Calu3 (cell line): ENCODE data around the gene PGLYRP1. TPM values are rescaled to one million over a fixed set of nuclear protein-coding genes. Genes with fewer than 3 reads are reported as not detected.

Experiments used
- BruUV-seq: library from RNA; stranded (reverse); fragments of 400-500 nt; replicated peaks from 2 replicates; lab custom pipeline; 2021; lab: Mats Ljungman, UMichigan
- CTCF ChIA-PET: fragments of 300-600 bp; sonication (Branson Sonifier 250); formaldehyde crosslinking; loops from one replicate; lab custom pipeline; 2022; ENCODE audit warnings: antibody characterized with exemption; lab: Charles Lee
- DNase-seq: peaks from one replicate; pipeline ENCODE4 v3.0.0; 2022
- H3K27ac Mint-ChIP-seq: one replicate; pipeline ENCODE4 v1.8.0; 2022; ENCODE audit warnings: mixed read lengths; ENCODE audit not compliant: unreplicated experiment
- H3K27me3 Mint-ChIP-seq: one replicate; pipeline ENCODE4 v1.8.0; 2022; ENCODE audit warnings: mixed read lengths; ENCODE audit not compliant: unreplicated experiment
- H3K36me3 Mint-ChIP-seq: one replicate; pipeline ENCODE4 v1.8.0; 2022; ENCODE audit warnings: mild to moderate bottlenecking, moderate library complexity, mixed read lengths; ENCODE audit not compliant: insufficient read depth, unreplicated experiment
- H3K4me1 Mint-ChIP-seq: one replicate; pipeline ENCODE4 v1.8.0; 2022; ENCODE audit warnings: mild to moderate bottlenecking, low read depth, mixed read lengths; ENCODE audit not compliant: unreplicated experiment
- H3K4me3 Mint-ChIP-seq: one replicate; pipeline ENCODE4 v1.8.0; 2022; ENCODE audit warnings: mild to moderate bottlenecking, low read depth, moderate library complexity, mixed read lengths; ENCODE audit not compliant: unreplicated experiment
- H3K9me3 Mint-ChIP-seq: one replicate; pipeline ENCODE4 v1.8.0; 2022; ENCODE audit warnings: low read depth, mixed read lengths; ENCODE audit not compliant: unreplicated experiment
- CTCF ChIP-seq: fragments of 200-600 bp; IDR thresholded peaks from one replicate; pipeline ENCODE4 v1.8.0; 2022; ENCODE audit warnings: antibody characterized with exemption; ENCODE audit not compliant: unreplicated experiment
- intact Hi-C: fragments of 100-400 bp; cut with micrococcal nuclease; formaldehyde crosslinking; loops from one replicate; pipeline ENCODE4 v1.10.0; 2022; ENCODE audit not compliant: unreplicated experiment
- total RNA-seq: library from RNA; stranded (reverse); gene quantifications from 2 replicates; pipeline ENCODE4 v1.2.3, GENCODE V29; 2022

Gene PGLYRP1
- total RNA-seq, 1 experiment from 2014 or later, result not detected

DNA sequence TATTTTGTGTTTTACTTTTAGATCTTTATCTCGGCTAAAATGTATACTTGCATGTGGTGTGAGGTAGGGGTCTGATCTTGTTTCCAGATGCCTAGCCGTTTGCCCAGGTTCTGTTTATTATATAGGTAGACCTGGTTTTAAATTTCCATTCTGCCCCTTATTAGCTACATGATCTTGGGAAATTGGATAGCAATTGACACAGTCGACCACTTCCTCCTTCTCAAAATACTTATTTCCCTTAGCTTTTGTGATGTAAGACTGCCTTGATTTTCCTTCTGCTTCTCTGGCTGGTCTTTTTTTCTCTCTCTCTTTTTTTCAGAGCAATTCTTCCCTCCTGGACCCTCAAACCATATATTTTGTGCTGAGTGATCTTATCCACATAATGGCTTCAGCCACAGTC, 3.0 kb upstream of the PGLYRP1 start:
- Mint-ChIP-seq H3K36me3 (no peaks in the 10 kb centered on the region), H3K4me3 (no peak overlapping the region), H3K27ac (no peak overlapping the region), H3K4me1 (no peaks in the 10 kb centered on the region), H3K9me3 (no peaks in the 10 kb centered on the region), H3K27me3 (no peaks in the 10 kb centered on the region)
- TF ChIP-seq CTCF, result no peak
- no TSS peak for BruUV-seq
- intact Hi-C loops, result loop anchor here (10.0 kb wide), 1 partner anchor 159 kb away; no protein-coding TSS in a partner anchor
- CTCF ChIA-PET, result interaction anchor here (1.0 kb wide), 1 partner anchor 51 kb away, joined by 4 read pairs; no protein-coding TSS in a partner anchor
- DNase-seq, result no peak

- no peak overlapping the region for H3K4me3 Mint-ChIP-seq
- TF ChIP-seq CTCF, result no peak
- DNase-seq, result no peak
- CTCF ChIA-PET, result no interaction called here
- H3K9me3 Mint-ChIP-seq, result no peaks in the 10 kb centered on the region
- intact Hi-C loops, result loop anchor here (10.0 kb wide), 1 partner anchor 161 kb away; no protein-coding TSS in a partner anchor
- H3K27me3 Mint-ChIP-seq, result no peaks in the 10 kb centered on the region
- H3K4me1 Mint-ChIP-seq, result no peaks in the 10 kb centered on the region
- no peaks in the 10 kb centered on the region for H3K36me3 Mint-ChIP-seq
- no peak overlapping the region for H3K27ac Mint-ChIP-seq
- BruUV-seq, result no TSS peak
Observed at GRCh38 chr19:46023311-46023779, 492 bp upstream of the PGLYRP1 start.

- Mint-ChIP-seq H3K4me1 (peaks cover 2% of the 10 kb centered on the region), H3K27ac (no peak overlapping the region), H3K36me3 (peaks cover 1% of the 10 kb centered on the region), H3K27me3 (no peaks in the 10 kb centered on the region), H3K4me3 (no peak overlapping the region), H3K9me3 (no peaks in the 10 kb centered on the region)
- DNase-seq, result no peak
- TF ChIP-seq CTCF, result no peak
- no TSS peak for BruUV-seq
- CTCF ChIA-PET, result no interaction called here
- intact Hi-C loops, result loop anchor here (10.0 kb wide), 1 partner anchor 163 kb away; no protein-coding TSS in a partner anchor
Observed at GRCh38 chr19:46022061-46022430, 807 bp downstream of the PGLYRP1 start.

GRCh38 chr19:46021531-46022041, 1.3 kb downstream of the PGLYRP1 start:
- H3K36me3 Mint-ChIP-seq, result peaks cover 5% of the 10 kb centered on the region
- CTCF ChIA-PET, result interaction anchor here (0.8 kb wide), 1 partner anchor 56 kb away, joined by 3 read pairs; no protein-coding TSS in a partner anchor
- H3K4me3 Mint-ChIP-seq, result no peak overlapping the region
- intact Hi-C loops, result loop anchor here (10.0 kb wide), 1 partner anchor 163 kb away; no protein-coding TSS in a partner anchor
- no peaks in the 10 kb centered on the region for H3K9me3 Mint-ChIP-seq
- no peak for DNase-seq
- peaks cover 7% of the 10 kb centered on the region for H3K4me1 Mint-ChIP-seq
- no peak for TF ChIP-seq CTCF
- H3K27ac Mint-ChIP-seq, result no peak overlapping the region
- BruUV-seq, result no TSS peak
- H3K27me3 Mint-ChIP-seq, result peaks cover 4% of the 10 kb centered on the region
